Bronchial epithelial cell (primary cell): ENCODE data around the gene CSNK1D. TPM values are rescaled to one million over a fixed set of nuclear protein-coding genes. Genes with fewer than 3 reads are reported as not detected.
"Not testable (repeated sequence)": the region's sequence is repeated elsewhere in the genome, so short reads cannot be mapped to it uniquely, and the experiment has no call there.

Source experiments
- DNase-seq: peaks from one replicate; pipeline ENCODE4 v3.0.0-alpha.2; 2010; ENCODE audit warnings: low read depth
- FAIRE-seq: peaks from 2 replicates; lab custom pipeline; 2011; peaks lifted over from hg19 to GRCh38; lab: Jason Lieb, UNC
- H3K27me3 ChIP-seq: 2 replicates; pipeline ENCODE4 v1.5.1; 2011; ENCODE audit warnings: low read length; ENCODE audit not compliant: control insufficient read depth, insufficient read depth
- H3K36me3 ChIP-seq: 2 replicates; pipeline ENCODE4 v1.5.1; 2011; ENCODE audit warnings: low read length; ENCODE audit not compliant: control insufficient read depth, insufficient read depth
- H3K4me3 ChIP-seq: 2 replicates; pipeline ENCODE4 v1.5.1; 2011; ENCODE audit warnings: mild to moderate bottlenecking, low read depth, low read length, control low read depth
- CTCF ChIP-seq: IDR thresholded peaks from 2 replicates; pipeline ENCODE4 v1.5.1; 2011; ENCODE audit warnings: mild to moderate bottlenecking, moderate library complexity, low read length, control low read depth, inconsistent platforms; ENCODE audit not compliant: insufficient read depth, severe bottlenecking
- total RNA-seq: library from RNA; depleted of rRNA; stranded (reverse); fragments of >200 nt; gene quantifications from 2 replicates; pipeline ENCODE4 v1.2.1, GENCODE V29; 2014

CSNK1D gene
- total RNA-seq, 1 donor from 2014 or later = 72.4 TPM

GRCh38 chr17:82214012-82214628, 59.4 kb downstream of the CSNK1D start:
- no peak for DNase-seq
- Histone ChIP-seq H3K27me3 (no peaks in the 10 kb centered on the region), H3K4me3 (no peak overlapping the region), H3K36me3 (no peaks in the 10 kb centered on the region)
- no peak for TF ChIP-seq CTCF
- no peak for FAIRE-seq

GRCh38 chr17:82213251-82214011, 60.1 kb downstream of the CSNK1D start:
- Histone ChIP-seq H3K27me3 (no peaks in the 10 kb centered on the region), H3K36me3 (no peaks in the 10 kb centered on the region), H3K4me3 (peak overlapping the region; percentile 75)
- DNase-seq (peak; percentile 41), FAIRE-seq (no peak)
- TF ChIP-seq CTCF = no peak

GRCh38 chr17:82212331-82213250, 60.9 kb downstream of the CSNK1D start, which contains the start of gene CCDC57:
CCDC57 (minus strand) TSS chr17:82212842; CDS start chr17:82201944, 10,898 bp downstream.
- FAIRE-seq (no peak), DNase-seq (peak; percentile 20)
- no peaks in the 10 kb centered on the region for H3K27me3 ChIP-seq
- TF ChIP-seq CTCF = no peak
- peak within 1 kb of the TSS; percentile 75 for H3K4me3 ChIP-seq
- peaks cover under 1% of the 10 kb centered on the region for H3K36me3 ChIP-seq

GRCh38 chr17:82210655-82211054, 62.8 kb downstream of the CSNK1D start:
- H3K27me3 ChIP-seq, H3K4me3 ChIP-seq, H3K36me3 ChIP-seq, DNase-seq, FAIRE-seq: not testable (repeated sequence)

- FAIRE-seq (peak; percentile 93), DNase-seq (peak; percentile 99)
- Histone ChIP-seq H3K27me3 (no peaks in the 10 kb centered on the region), H3K4me3 (no peak overlapping the region), H3K36me3 (peaks cover 3% of the 10 kb centered on the region)
- peak; percentile 90 for TF ChIP-seq CTCF
Measured at GRCh38 chr17:82205720-82206508, 67.6 kb downstream of the CSNK1D start.
